HepG2 (cell line): ENCODE data around the gene SEC24B. TPM values are rescaled to one million over a fixed set of nuclear protein-coding genes. Genes with fewer than 3 reads are reported as not detected.

ENCODE experiments used
- ATAC-seq: fragments of 200-7000 bp; cut with Tn5 transposase; 3 replicates; pipeline ENCODE4 v1.9.1; 2020; ENCODE audit warnings: mild to moderate bottlenecking, moderate library complexity
- BruUV-seq: library from RNA; stranded (reverse); fragments of 400-500 nt; replicated peaks from 2 replicates; lab custom pipeline; 2021; lab: Mats Ljungman, UMichigan
- CTCF ChIA-PET: fragments of 300-600 bp; formaldehyde crosslinking; extraction: SDS; loops from one replicate; lab custom pipeline; 2021; ENCODE audit warnings: low total read pairs, inconsistent platforms, low intra/inter-chr PET ratio; lab: Yijun Ruan, JAX
- POLR2A ChIA-PET: fragments of 350-600 bp; sonication (Branson Sonifier 250); formaldehyde crosslinking; loops from one replicate; lab custom pipeline; 2020; ENCODE audit warnings: antibody characterized with exemption, inconsistent platforms; lab: Yijun Ruan, JAX
- DNase-seq: peaks from one replicate; pipeline ENCODE4 v3.0.0-alpha.2; 2015; ENCODE audit warnings: low spot score
- FAIRE-seq: peaks from 3 replicates; lab custom pipeline; 2011; peaks lifted over from hg19 to GRCh38; lab: Jason Lieb, UNC
- H2AFZ ChIP-seq: one replicate; pipeline ENCODE4 v1.6.1; 2011; ENCODE audit warnings: low read length, inconsistent platforms
- H3K27ac ChIP-seq: fragments of 300-600 bp; 3 replicates; pipeline ENCODE4 v1.8.0; 2011; ENCODE audit warnings: mixed run types, mild to moderate bottlenecking, mixed read lengths, low read length, inconsistent platforms; ENCODE audit not compliant: insufficient read depth; ENCODE audit errors: extremely low read length
- H3K27me3 ChIP-seq, 2 experiments: fragments of 200-600 bp in 1 of 2; 2 replicates in 1 of 2; 3 replicates in 1 of 2; pipeline versions ENCODE4 v1.6.0 to v1.8.0; 2011; ENCODE audit warnings: low read length in 2 of 2, mild to moderate bottlenecking in 2 of 2, moderate library complexity in 2 of 2, inconsistent platforms in 1 of 2; ENCODE audit not compliant: insufficient read depth in 2 of 2, control insufficient read depth in 1 of 2
- H3K36me3 ChIP-seq, 2 experiments: fragments of 200-600 bp in 1 of 2; replicated peaks in 1 of 2; 2 replicates in 1 of 2; 3 replicates in 1 of 2; pipeline versions ENCODE4 v1.5.1 to v1.8.0; 2011; ENCODE audit warnings: low read length in 2 of 2, inconsistent platforms in 1 of 2; ENCODE audit not compliant: insufficient read depth in 2 of 2, control insufficient read depth in 1 of 2
- H3K4me1 ChIP-seq: 2 replicates; pipeline ENCODE4 v1.5.1; 2012; ENCODE audit warnings: low read length, inconsistent platforms; ENCODE audit not compliant: insufficient read depth
- H3K4me2 ChIP-seq: 2 replicates; pipeline ENCODE4 v1.6.0; 2011; ENCODE audit warnings: low read depth, low read length, inconsistent platforms
- H3K4me3 ChIP-seq, 3 experiments: fragments of 200-600 bp in 1 of 3; sonication (generic), shearing (Covaris generic) in 1 of 3; replicated peaks in 1 of 3; 2 replicates each; pipeline ENCODE4 v1.5.1; 2011 to 2016; ENCODE audit warnings: low read length in 3 of 3, inconsistent platforms in 2 of 3, low read depth in 2 of 3, mild to moderate bottlenecking in 2 of 3, control low read depth in 1 of 3, mixed read lengths in 1 of 3; ENCODE audit not compliant: insufficient read depth in 1 of 3
- H3K79me2 ChIP-seq: one replicate; pipeline ENCODE4 v1.6.1; 2011; ENCODE audit warnings: low read length, inconsistent platforms; ENCODE audit not compliant: insufficient read depth
- H3K9ac ChIP-seq: 2 replicates; pipeline ENCODE4 v1.6.0; 2011; ENCODE audit warnings: mild to moderate bottlenecking, low read depth, low read length, inconsistent platforms; ENCODE audit not compliant: insufficient read depth
- H3K9me3 ChIP-seq: 2 replicates; pipeline ENCODE4 v1.5.1; 2012; ENCODE audit warnings: mild to moderate bottlenecking, low read length
- H4K20me1 ChIP-seq: 2 replicates; pipeline ENCODE4 v1.6.0; 2011; ENCODE audit warnings: inconsistent platforms, mild to moderate bottlenecking, low read length, moderate library complexity; ENCODE audit not compliant: insufficient read depth
- ATF6 ChIP-seq: sonication (generic); formaldehyde crosslinking; conservative IDR thresholded peaks from 2 replicates; pipeline ENCODE4 v1.4.0; 2020; ENCODE audit warnings: missing genetic modification reagents
- ATM ChIP-seq: fragments of 450-650 bp; IDR thresholded peaks from 2 replicates; pipeline ENCODE4 v1.7.1; 2017; ENCODE audit warnings: mild to moderate bottlenecking, borderline replicate concordance
- CBFB ChIP-seq: sonication (generic); formaldehyde crosslinking; IDR thresholded peaks from 2 replicates; pipeline ENCODE4 v1.4.0; 2020; ENCODE audit warnings: missing genetic modification reagents
- DDIT3 ChIP-seq: sonication (generic); formaldehyde crosslinking; IDR thresholded peaks from 2 replicates; pipeline ENCODE4 v1.4.0; 2020; ENCODE audit warnings: mild to moderate bottlenecking, missing genetic modification reagents
- GLI4 ChIP-seq: sonication (generic); formaldehyde crosslinking; IDR thresholded peaks from 2 replicates; pipeline ENCODE4 v1.5.1; 2020; ENCODE audit warnings: missing genetic modification reagents, mild to moderate bottlenecking, moderate library complexity, borderline replicate concordance
- HDAC6 ChIP-seq: fragments of 200-600 bp; sonication (generic); IDR thresholded peaks from 2 replicates; pipeline ENCODE4 v1.7.0; 2017; ENCODE audit warnings: mild to moderate bottlenecking, antibody characterized with exemption, low read length, low read depth
- KDM5B ChIP-seq: sonication (generic); formaldehyde crosslinking; IDR thresholded peaks from 2 replicates; pipeline ENCODE4 v1.4.0; 2020; ENCODE audit warnings: missing genetic modification reagents, mild to moderate bottlenecking, borderline replicate concordance
- MATR3 ChIP-seq: sonication (generic); formaldehyde crosslinking; IDR thresholded peaks from 2 replicates; pipeline ENCODE4 v1.4.0; 2020; ENCODE audit warnings: missing genetic modification reagents
- PPARG ChIP-seq: conservative IDR thresholded peaks from 2 replicates; pipeline ENCODE4 v1.6.1; 2016; ENCODE audit warnings: missing biosample characterization, missing genetic modification reagents
- SMYD3 ChIP-seq: sonication (generic); formaldehyde crosslinking; IDR thresholded peaks from 2 replicates; pipeline ENCODE4 v1.8.1; 2023; ENCODE audit warnings: mild to moderate bottlenecking, missing genetic modification reagents
- ZBTB7B ChIP-seq: sonication (generic); formaldehyde crosslinking; IDR thresholded peaks from 2 replicates; pipeline ENCODE4 v1.4.0; 2020; ENCODE audit warnings: missing genetic modification reagents
- ZNF34 ChIP-seq: sonication (generic); formaldehyde crosslinking; IDR thresholded peaks from 2 replicates; pipeline ENCODE4 v1.4.0; 2020; ENCODE audit warnings: mild to moderate bottlenecking, missing genetic modification reagents, borderline replicate concordance
- ZNF432 ChIP-seq: sonication (generic); formaldehyde crosslinking; IDR thresholded peaks from 2 replicates; pipeline ENCODE4 v1.5.0; 2020; ENCODE audit warnings: missing genetic modification reagents, mild to moderate bottlenecking, borderline replicate concordance
- ZNF549 ChIP-seq: sonication (generic); formaldehyde crosslinking; IDR thresholded peaks from 2 replicates; pipeline ENCODE4 v1.5.0; 2020; ENCODE audit warnings: missing genetic modification reagents
- ZNF614 ChIP-seq: IDR thresholded peaks from 2 replicates; pipeline ENCODE4 v1.6.1; 2018; ENCODE audit warnings: missing biosample characterization, missing genetic modification reagents, inconsistent platforms, borderline replicate concordance
- ZXDC ChIP-seq: sonication (generic); formaldehyde crosslinking; IDR thresholded peaks from 2 replicates; pipeline ENCODE4 v1.5.0; 2020; ENCODE audit warnings: mild to moderate bottlenecking, missing genetic modification reagents
- WGBS: methylation state at CpG from one replicate; pipeline ENCODE4 v1.1.6; 2017; ENCODE audit warnings: low lambda C conversion rate; 5-methylcytosine and 5-hydroxymethylcytosine counted together
- in situ Hi-C: cut with HindIII; loops from 2 replicates; pipeline ENCODE4 v1.10.0; 2017; ENCODE audit warnings: low pct_unique_long_range_greater_than_20kb; ENCODE audit not compliant: extremely low pct_ligation_motif_present
- intact Hi-C: fragments of 100-400 bp; cut with micrococcal nuclease; formaldehyde crosslinking; loops from one replicate; pipeline ENCODE4 v1.10.0; 2022; ENCODE audit not compliant: unreplicated experiment
- polyA plus RNA-seq, 8 experiments: library from polyadenylated mRNA; depleted of rRNA in 3 of 8; stranded (reverse) in 7 of 8; unstranded in 1 of 8; fragments of >200 nt; fragmentation: Illumina TruSeq in 4 of 8; extraction: Trizol in 4 of 8; gene quantifications; 2 replicates each; pipeline versions ENCODE4 v1.2.1 to v1.2.3, GENCODE V29; 2011 to 2016; ENCODE audit warnings: low read depth in 4 of 8, missing spikeins in 1 of 8, mixed read lengths in 1 of 8; ENCODE audit not compliant: insufficient read depth in 1 of 8
- total RNA-seq, 5 experiments: library from RNA; depleted of rRNA; stranded (reverse); fragments of >200 nt; fragmentation: Illumina TruSeq; extraction: Trizol; gene quantifications; 2 replicates each; pipeline ENCODE4 v1.2.3, GENCODE V29; 2016; ENCODE audit warnings: low read depth in 1 of 5
- TF ChIP-seq, protein P1 (sequence below): sonication (generic); formaldehyde crosslinking; IDR thresholded peaks from 2 replicates; pipeline ENCODE4 v1.8.0; 2022; ENCODE audit warnings: mild to moderate bottlenecking, missing genetic modification reagents, moderate library complexity

SEC24B gene
- total and polyA plus RNA-seq, 2 of the 13 experiments (the other 11 are each of a cell fraction or from before 2014, with no cell fraction given) = 14.6 to 39.0 TPM

DNA sequence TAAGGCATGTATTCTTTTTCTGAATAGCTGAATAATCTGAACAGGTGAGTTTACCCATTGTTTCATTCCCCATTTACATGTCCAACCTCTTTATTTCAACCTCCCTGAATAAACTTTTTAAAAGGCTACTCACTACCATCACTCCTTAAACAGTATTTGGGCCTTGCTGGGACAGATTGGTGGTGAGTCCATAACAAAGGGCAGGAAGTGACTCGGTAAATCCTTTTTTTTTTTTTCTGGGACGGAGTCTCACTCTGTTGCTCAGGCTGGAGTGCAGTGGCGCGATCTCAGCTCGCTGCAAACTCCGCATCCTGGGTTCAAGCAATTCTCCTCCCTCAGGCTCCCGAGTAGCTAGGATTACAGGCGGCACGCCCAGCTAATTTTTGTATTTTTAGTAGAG is 23.4 kb upstream of the SEC24B start:
- CTCF ChIA-PET = no interaction called here
- FAIRE-seq = no peak

More for the DNA sequence above, 23.4 kb upstream of the SEC24B start:
- no peak overlapping the region for H3K9ac ChIP-seq
- no peaks in the 10 kb centered on the region for H3K79me2 ChIP-seq
- 89% methylated on average over 9 of the region's 9 CpGs for WGBS
- ATAC-seq (no peak), DNase-seq (no peak)
- no peak overlapping the region for H2AFZ ChIP-seq
- no peaks in the 10 kb centered on the region for H3K9me3 ChIP-seq
- H3K27ac ChIP-seq = no peak overlapping the region
- intact Hi-C loops (no loop called here), in situ Hi-C loops (loop anchor here (10.0 to 25.0 kb wide), 2 partner anchors 723 to 1105 kb away; no protein-coding TSS in a partner anchor)
- H3K4me2 ChIP-seq = no peak overlapping the region
- H3K4me3 ChIP-seq = no peak overlapping the region
- no peak for TF ChIP-seq ZXDC
- no peak for TF ChIP-seq ZNF34 (CRISPR knock-in tag)
- no peak for TF ChIP-seq CBFB (CRISPR knock-in tag)
- no peak for TF ChIP-seq SMYD3 (CRISPR knock-in tag)
- TF ChIP-seq ATM = no peak
- TF ChIP-seq ZNF432 (CRISPR knock-in tag) = no peak
- no peak for TF ChIP-seq ZNF614 (CRISPR knock-in tag)
- TF ChIP-seq MATR3 (CRISPR knock-in tag) = no peak
- no peak for TF ChIP-seq GLI4 (CRISPR knock-in tag)
- no peak for TF ChIP-seq KDM5B (CRISPR knock-in tag)
- TF ChIP-seq ZNF549 (CRISPR knock-in tag) = no peak
- TF ChIP-seq PPARG (CRISPR knock-in tag) = no peak
- TF ChIP-seq DDIT3 = no peak
- TF ChIP-seq ATF6 (CRISPR knock-in tag) = no peak
- TF ChIP-seq HDAC6 = no peak
- TF ChIP-seq ZBTB7B = no peak
- TF ChIP-seq, protein P1, sequence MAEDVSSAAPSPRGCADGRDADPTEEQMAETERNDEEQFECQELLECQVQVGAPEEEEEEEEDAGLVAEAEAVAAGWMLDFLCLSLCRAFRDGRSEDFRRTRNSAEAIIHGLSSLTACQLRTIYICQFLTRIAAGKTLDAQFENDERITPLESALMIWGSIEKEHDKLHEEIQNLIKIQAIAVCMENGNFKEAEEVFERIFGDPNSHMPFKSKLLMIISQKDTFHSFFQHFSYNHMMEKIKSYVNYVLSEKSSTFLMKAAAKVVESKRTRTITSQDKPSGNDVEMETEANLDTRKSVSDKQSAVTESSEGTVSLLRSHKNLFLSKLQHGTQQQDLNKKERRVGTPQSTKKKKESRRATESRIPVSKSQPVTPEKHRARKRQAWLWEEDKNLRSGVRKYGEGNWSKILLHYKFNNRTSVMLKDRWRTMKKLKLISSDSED (CRISPR knock-in tag) = no peak
- H3K4me1 ChIP-seq = no peaks in the 10 kb centered on the region
- no peaks in the 10 kb centered on the region for H3K27me3 ChIP-seq
- no peaks in the 10 kb centered on the region for H3K36me3 ChIP-seq
- POLR2A ChIA-PET = no interaction called here
- no TSS peak for BruUV-seq
- no peaks in the 10 kb centered on the region for H4K20me1 ChIP-seq
